Parathyroid adenoma (tissue), 2 donors: ENCODE results near the gene CLPSL2.
"Not testable (repeated sequence)": the region's sequence is repeated elsewhere in the genome, so short reads cannot be mapped to it uniquely, and the experiment has no call there.

Experiments
- H2AFZ ChIP-seq: fragments of 300-600 bp; sonication (generic); one replicate; pipeline ENCODE4 v1.7.0; 2017; ENCODE audit warnings: antibody characterized with exemption, mild to moderate bottlenecking
- H3K27ac ChIP-seq: fragments of 300-600 bp; sonication (generic); one replicate; pipeline ENCODE4 v1.7.0; 2017
- H3K27me3 ChIP-seq: fragments of 300-600 bp; sonication (generic); one replicate; pipeline ENCODE4 v1.7.0; 2017; ENCODE audit warnings: low read length; ENCODE audit not compliant: control insufficient read depth, insufficient read depth
- H3K36me3 ChIP-seq: fragments of 300-600 bp; sonication (generic); one replicate; pipeline ENCODE4 v1.7.0; 2017; ENCODE audit warnings: low read length; ENCODE audit not compliant: control insufficient read depth, insufficient read depth
- H3K4me1 ChIP-seq: fragments of 300-600 bp; sonication (generic); one replicate; pipeline ENCODE4 v1.7.0; 2017; ENCODE audit warnings: control low read depth
- H3K4me2 ChIP-seq: fragments of 300-600 bp; sonication (generic); one replicate; pipeline ENCODE4 v1.7.0; 2017; ENCODE audit warnings: low read length
- H3K4me3 ChIP-seq: fragments of 300-600 bp; sonication (generic); one replicate; pipeline ENCODE4 v1.7.0; 2017; ENCODE audit warnings: low read depth, low read length
- H3K79me2 ChIP-seq: fragments of 300-600 bp; sonication (generic); one replicate; pipeline ENCODE4 v1.7.0; 2017; ENCODE audit warnings: control low read depth
- H3K9ac ChIP-seq: fragments of 300-600 bp; sonication (generic); one replicate; pipeline ENCODE4 v1.7.0; 2017; ENCODE audit warnings: mild to moderate bottlenecking
- H3K9me3 ChIP-seq: fragments of 300-600 bp; sonication (generic); one replicate; pipeline ENCODE4 v1.7.0; 2017; ENCODE audit warnings: low read length; ENCODE audit not compliant: control insufficient read depth
- CTCF ChIP-seq: fragments of 300-600 bp; sonication (generic); IDR thresholded peaks from one replicate; pipeline ENCODE4 v1.7.0; 2017; ENCODE audit warnings: antibody characterized with exemption, mild to moderate bottlenecking
- donor health status: primary hyperparathyroidism.

The CLPSL2 gene

GRCh38 chr6:35731736-35732532 is 44.5 kb upstream of the CLPSL2 start:
- peak overlapping the region; percentile 100 for H3K27ac ChIP-seq
- peak overlapping the region; percentile 81 for H3K4me3 ChIP-seq
- TF ChIP-seq CTCF, result peak; percentile 34
- H3K9me3 ChIP-seq, result no peaks in the 10 kb centered on the region
- H3K4me2 ChIP-seq, result peak overlapping the region; percentile 98
- peaks cover 53% of the 10 kb centered on the region for H3K4me1 ChIP-seq
- H3K79me2 ChIP-seq, result no peaks in the 10 kb centered on the region
- H3K9ac ChIP-seq, result peak overlapping the region; percentile 99
- no peaks in the 10 kb centered on the region for H3K27me3 ChIP-seq
- H3K36me3 ChIP-seq, result no peaks in the 10 kb centered on the region
- H2AFZ ChIP-seq, result peak overlapping the region; percentile 89

GRCh38 chr6:35733633-35734032 is 42.8 kb upstream of the CLPSL2 start:
- Histone ChIP-seq H3K4me1 (peaks cover 42% of the 10 kb centered on the region), H3K79me2 (no peaks in the 10 kb centered on the region), H3K36me3 (no peaks in the 10 kb centered on the region), H3K4me2 (no peak overlapping the region), H2AFZ (peak overlapping the region; percentile 36), H3K9ac (no peak overlapping the region), H3K27ac (peak overlapping the region; percentile 100), H3K9me3 (no peaks in the 10 kb centered on the region), H3K27me3 (no peaks in the 10 kb centered on the region), H3K4me3 (no peak overlapping the region)
- no peak for TF ChIP-seq CTCF

- H3K27ac ChIP-seq, H3K4me3 ChIP-seq, H3K9me3 ChIP-seq, H2AFZ ChIP-seq, H3K27me3 ChIP-seq, H3K36me3 ChIP-seq, H3K79me2 ChIP-seq, H3K9ac ChIP-seq, H3K4me2 ChIP-seq: not testable (repeated sequence)
- peaks cover 35% of the 10 kb centered on the region for H3K4me1 ChIP-seq
Measured at GRCh38 chr6:35734319-35734718, 42.1 kb upstream of the CLPSL2 start.

- TF ChIP-seq CTCF, result no peak
- Histone ChIP-seq H3K27ac (no peak overlapping the region), H3K36me3 (no peaks in the 10 kb centered on the region), H3K9me3 (no peaks in the 10 kb centered on the region), H3K4me3 (no peak overlapping the region), H3K4me2 (no peak overlapping the region), H2AFZ (no peak overlapping the region), H3K79me2 (no peaks in the 10 kb centered on the region), H3K4me1 (peaks cover 24% of the 10 kb centered on the region), H3K9ac (no peak overlapping the region), H3K27me3 (no peaks in the 10 kb centered on the region)
Measured at GRCh38 chr6:35735452-35735851, 40.9 kb upstream of the CLPSL2 start.

GRCh38 chr6:35736253-35736894 is 40.0 kb upstream of the CLPSL2 start:
- no peaks in the 10 kb centered on the region for H3K27me3 ChIP-seq
- no peak overlapping the region for H2AFZ ChIP-seq
- H3K4me1 ChIP-seq, result peaks cover 17% of the 10 kb centered on the region
- no peak overlapping the region for H3K9ac ChIP-seq
- H3K9me3 ChIP-seq, result no peaks in the 10 kb centered on the region
- H3K79me2 ChIP-seq, result no peaks in the 10 kb centered on the region
- no peak overlapping the region for H3K4me2 ChIP-seq
- no peak overlapping the region for H3K4me3 ChIP-seq
- no peaks in the 10 kb centered on the region for H3K36me3 ChIP-seq
- peak; percentile 95 for TF ChIP-seq CTCF
- no peak overlapping the region for H3K27ac ChIP-seq
